HuH-7.5 (cell line): ENCODE measurements around the gene PTGS1.
"Not testable (repeated sequence)": the region's sequence is repeated elsewhere in the genome, so short reads cannot be mapped to it uniquely, and the experiment has no call there.

Source experiments
- DNase-seq: peaks from one replicate; pipeline ENCODE4 v3.0.0; 2011; ENCODE audit warnings: low spot score

Gene PTGS1

GRCh38 chr9:122370869-122371755 lies at the start of gene PTGS1:
Gene PTGS1 (plus strand): TSS chr9:122371024. CDS start chr9:122371085, 61 bp downstream.
- no peak for DNase-seq

- no peak for DNase-seq
These were observed 48.3 kb upstream of the PTGS1 start for GRCh38 chr9:122322553-122322952.

DNA sequence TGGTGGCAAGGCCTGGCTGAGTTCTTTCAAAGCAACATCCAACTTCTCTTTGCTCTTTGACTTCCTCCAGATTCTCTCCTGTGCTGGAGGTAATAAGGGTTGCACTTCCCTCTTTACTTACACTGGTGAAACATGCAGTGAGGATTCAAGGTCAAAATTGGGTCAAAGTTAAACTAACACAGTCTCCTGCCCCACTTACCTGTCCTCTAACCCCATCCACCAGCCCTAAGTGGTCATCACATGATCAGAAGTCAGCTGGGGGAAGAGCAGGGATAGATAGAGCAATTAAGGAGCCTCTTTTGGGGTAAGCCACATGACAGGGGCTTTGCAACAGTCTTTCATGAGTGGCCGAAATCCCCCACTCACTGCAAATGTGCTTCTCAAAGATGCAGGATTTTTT lies 46.2 kb upstream of the PTGS1 start:
- not testable (repeated sequence) for DNase-seq

- no peak for DNase-seq
These were observed 45.7 kb upstream of the PTGS1 start for GRCh38 chr9:122325124-122325523.

DNA sequence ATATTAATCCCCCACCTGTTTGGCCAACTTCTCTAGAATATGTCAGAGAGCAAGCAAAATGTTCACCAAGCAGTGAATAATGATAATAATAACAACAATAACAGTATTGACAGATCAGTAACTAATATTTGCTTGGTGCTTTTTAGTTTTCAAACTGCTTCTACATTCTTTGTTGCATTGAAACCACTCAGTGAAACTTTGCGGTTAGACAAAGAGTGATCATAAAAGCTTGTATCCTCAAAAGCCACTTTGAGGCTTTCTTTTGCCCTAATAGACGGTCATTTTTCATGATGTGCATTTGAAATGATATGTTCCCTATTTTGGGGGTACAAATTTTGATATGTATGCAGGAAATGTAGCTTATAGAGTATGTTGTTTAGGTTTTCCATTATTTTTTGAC lies 43.6 kb upstream of the PTGS1 start:
- no peak for DNase-seq

GRCh38 chr9:122329597-122329996 lies 41.2 kb upstream of the PTGS1 start:
- DNase-seq: no peak

GRCh38 chr9:122330466-122330865 lies 40.4 kb upstream of the PTGS1 start:
- DNase-seq: not testable (repeated sequence)

DNA sequence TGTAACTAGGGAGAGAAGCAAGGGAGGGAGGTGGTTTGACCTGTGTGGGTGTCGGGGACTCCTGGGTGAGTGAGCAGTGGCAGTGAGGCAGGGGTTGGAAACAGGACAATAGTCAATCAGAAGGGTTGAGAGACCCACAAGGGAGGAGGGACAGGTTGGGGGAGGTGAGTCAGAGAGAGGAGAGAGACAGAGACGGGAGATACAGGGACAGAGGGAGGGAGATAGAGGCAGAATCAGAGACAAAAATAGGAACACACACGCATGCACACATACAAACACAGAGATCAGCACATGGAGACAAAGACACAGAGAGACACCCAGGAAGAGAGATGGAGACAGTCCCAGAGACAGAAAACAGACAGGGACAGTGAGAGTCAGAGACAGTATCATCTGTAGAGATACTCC lies 39.3 kb upstream of the PTGS1 start:
- no peak for DNase-seq

GRCh38 chr9:122332083-122332482 lies 38.7 kb upstream of the PTGS1 start:
- DNase-seq: no peak

DNA sequence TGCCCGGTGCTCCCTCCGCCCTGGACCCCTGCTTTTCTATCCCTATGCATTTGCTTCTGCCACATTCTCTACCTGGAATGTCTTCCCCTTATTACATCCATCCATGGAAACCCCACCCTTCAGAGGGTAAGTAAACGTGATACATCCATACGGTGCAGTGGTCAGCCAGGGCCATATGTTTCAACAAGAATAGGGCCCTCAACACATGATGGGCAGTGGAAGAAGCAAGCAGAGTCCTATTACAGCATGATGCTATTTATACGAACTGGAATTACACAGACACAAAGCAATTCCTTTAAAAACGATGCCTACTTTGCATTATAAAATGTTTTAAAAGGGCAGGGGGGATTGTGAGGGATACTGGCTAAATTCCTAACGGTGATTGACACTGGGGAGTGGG lies 38.2 kb upstream of the PTGS1 start:
- DNase-seq: no peak

GRCh38 chr9:122333169-122333808 lies 37.5 kb upstream of the PTGS1 start:
- DNase-seq: no peak

GRCh38 chr9:122334916-122335315 lies 35.9 kb upstream of the PTGS1 start:
- DNase-seq: no peak

DNA sequence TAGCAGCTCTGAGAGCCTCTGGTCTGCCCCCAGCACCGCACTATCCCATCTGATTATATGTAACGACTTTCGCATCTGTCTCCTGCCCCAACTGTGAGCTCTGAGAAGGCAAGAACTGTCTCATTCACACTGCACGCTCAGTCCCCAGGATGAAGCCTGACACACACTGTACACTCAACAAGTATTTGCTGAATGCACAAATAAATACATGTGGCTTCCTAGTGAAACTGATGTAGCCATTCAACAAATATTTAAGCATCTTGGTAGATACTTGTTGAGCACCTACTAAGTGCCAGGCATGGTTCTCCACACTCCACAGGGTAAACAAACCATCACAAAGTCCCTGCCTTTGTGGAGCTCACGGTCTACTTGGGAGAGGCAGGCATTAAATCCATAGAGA lies 34.6 kb upstream of the PTGS1 start:
- no peak for DNase-seq

GRCh38 chr9:122336866-122337555 lies 33.8 kb upstream of the PTGS1 start:
- DNase-seq: no peak

DNA sequence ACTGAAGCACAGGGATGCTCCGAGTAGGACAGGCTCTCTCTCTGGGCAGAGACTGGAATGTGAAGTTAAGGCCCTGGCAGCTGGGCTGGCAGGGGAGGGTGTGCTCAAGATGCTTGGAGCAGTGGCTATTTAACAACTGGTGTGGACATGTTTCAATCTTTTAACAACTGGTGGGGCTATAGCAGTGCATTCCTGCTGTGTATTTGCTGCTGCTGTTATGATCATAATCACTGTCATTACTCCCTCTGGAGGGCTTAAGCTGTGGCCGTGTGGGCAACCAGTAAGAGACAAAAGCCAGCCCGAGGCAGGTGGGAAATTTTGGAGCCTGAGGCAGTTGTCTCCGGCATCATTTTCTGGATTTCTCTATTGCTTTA lies 33.3 kb upstream of the PTGS1 start:
- DNase-seq: no peak

- no peak for DNase-seq
These were observed 32.3 kb upstream of the PTGS1 start for GRCh38 chr9:122338536-122338935.

DNA sequence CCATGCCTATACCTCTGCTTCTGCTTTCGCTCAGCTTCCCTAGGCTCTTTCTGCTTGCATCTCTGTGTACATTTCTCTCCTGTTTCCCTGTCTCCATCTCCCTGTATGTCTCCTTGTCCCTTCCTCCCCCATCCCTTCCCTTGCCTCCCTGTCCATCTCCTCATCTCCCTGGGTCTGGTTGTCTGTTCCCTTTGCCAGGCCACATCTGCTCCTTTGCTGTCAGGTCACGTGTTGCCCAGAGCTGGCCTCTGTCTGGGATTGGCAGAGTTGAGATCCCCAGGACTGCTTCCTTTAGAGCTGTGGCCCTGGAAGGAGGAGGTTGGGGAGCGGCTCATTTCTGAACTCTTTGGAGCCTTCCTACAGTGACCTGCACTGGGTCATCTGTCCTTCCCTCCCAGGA lies 31.8 kb upstream of the PTGS1 start:
- no peak for DNase-seq

GRCh38 chr9:122339579-122339978 lies 31.2 kb upstream of the PTGS1 start:
- no peak for DNase-seq

GRCh38 chr9:122340161-122340560 lies 30.7 kb upstream of the PTGS1 start:
- no peak for DNase-seq

DNA sequence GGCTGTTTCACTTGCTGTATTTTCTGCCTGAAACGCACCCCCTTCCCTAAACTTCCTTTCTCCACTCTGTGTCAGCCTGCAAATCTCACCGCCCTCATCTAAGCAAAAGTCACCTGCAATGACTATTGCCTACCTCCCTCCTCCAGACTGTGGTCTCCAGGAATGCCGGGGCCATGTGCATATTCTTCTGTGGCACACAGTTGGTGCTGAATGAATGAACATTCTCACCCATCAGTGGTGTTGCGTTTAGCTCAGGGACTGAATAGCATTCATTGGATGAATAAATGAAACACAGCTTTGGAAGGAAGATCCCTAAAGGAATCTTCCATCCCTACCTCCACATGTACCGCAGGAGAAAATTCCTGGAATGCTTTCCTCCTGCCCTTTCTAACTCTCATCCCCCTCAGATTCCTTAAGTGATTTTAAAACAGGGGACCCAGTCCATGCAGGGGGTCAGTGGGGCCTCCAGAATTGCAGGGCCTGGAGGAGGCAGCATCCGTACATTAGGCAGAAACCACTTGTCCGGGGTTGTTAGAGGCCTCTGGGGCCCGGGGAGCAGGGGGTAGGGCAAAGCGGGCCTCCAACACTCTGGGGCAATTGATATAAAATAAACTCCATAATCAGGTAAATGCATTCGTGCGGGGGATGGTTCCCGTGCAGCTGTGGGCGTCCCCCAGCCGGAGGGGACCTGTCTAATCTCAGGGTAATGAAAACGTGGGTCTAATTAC lies 28.3 kb upstream of the PTGS1 start:
- no peak for DNase-seq

- DNase-seq: peak; percentile 45
These were observed 24.1 kb upstream of the PTGS1 start for GRCh38 chr9:122346478-122347347.
